Right ventricle myocardium inferior (tissue), 1 donor: ENCODE results near the gene PTPRN2. TPM values are rescaled to one million over a fixed set of nuclear protein-coding genes. Genes with fewer than 3 reads are reported as not detected.
"Not testable (repeated sequence)": the region's sequence is repeated elsewhere in the genome, so short reads cannot be mapped to it uniquely, and the experiment has no call there.

Experiments used
- ATAC-seq: fragments of 200-7000 bp; cut with Tn5 transposase; one replicate; pipeline ENCODE4 v1.9.1; 2020; ENCODE audit warnings: mild to moderate bottlenecking, moderate library complexity
- DNase-seq: peaks from one replicate; pipeline ENCODE4 v3.0.0; 2021; ENCODE audit errors: missing footprints
- intact Hi-C: fragments of 100-400 bp; cut with DNase I; formaldehyde crosslinking; loops from one replicate; pipeline ENCODE4 v1.11.0; 2022
- total RNA-seq: library from RNA; stranded (reverse); fragmentation: NEBNext Ultra II Directional; extraction: Animal tissue kit (Norgen Biotek cat#: 25700); gene quantifications from one replicate; pipeline ENCODE4 v1.2.1, GENCODE V29; 2021
- donor health status: DM: no; HTN: yes; CAD: no; lungs with severe emphysema.

The PTPRN2 gene
- total RNA-seq, 1 donor from 2014 or later = 1.6 TPM

- DNase-seq (peak; percentile 45), ATAC-seq (no peak)
- intact Hi-C loops = no loop called here
Observed at GRCh38 chr7:158279539-158280447, 307.8 kb downstream of the PTPRN2 start.

GRCh38 chr7:158278745-158279320 is 308.8 kb downstream of the PTPRN2 start:
- intact Hi-C loops = no loop called here
- ATAC-seq (no peak), DNase-seq (peak; percentile 22)

- DNase-seq (peak; percentile 53), ATAC-seq (no peak)
- intact Hi-C loops = no loop called here
Observed at GRCh38 chr7:158277219-158278141, 310.1 kb downstream of the PTPRN2 start.

- ATAC-seq = no peak
- intact Hi-C loops = no loop called here
Observed at GRCh38 chr7:158276414-158277218, 311.0 kb downstream of the PTPRN2 start.

GRCh38 chr7:158275711-158276413 is 311.8 kb downstream of the PTPRN2 start:
- intact Hi-C loops = no loop called here
- peak; percentile 57 for DNase-seq
- ATAC-seq = no peak

More at GRCh38 chr7:158276414-158277218, 311.0 kb downstream of the PTPRN2 start:
- peak; percentile 61 for DNase-seq

GRCh38 chr7:158274996-158275395 is 312.6 kb downstream of the PTPRN2 start:
- ATAC-seq = no peak
- intact Hi-C loops = no loop called here
- no peak for DNase-seq

- no peak for ATAC-seq
- intact Hi-C loops = no loop called here
- peak; percentile 49 for DNase-seq
Observed at GRCh38 chr7:158274404-158274811, 313.2 kb downstream of the PTPRN2 start.

GRCh38 chr7:158273756-158274342 is 313.8 kb downstream of the PTPRN2 start:
- DNase-seq = peak; percentile 59
- intact Hi-C loops, ATAC-seq: not testable (repeated sequence)

GRCh38 chr7:158273138-158273651 is 314.4 kb downstream of the PTPRN2 start:
- ATAC-seq = no peak
- intact Hi-C loops = no loop called here
- peak; percentile 37 for DNase-seq

GRCh38 chr7:158272509-158273137 is 315.0 kb downstream of the PTPRN2 start:
- intact Hi-C loops = no loop called here
- ATAC-seq (no peak), DNase-seq (peak; percentile 30)

GRCh38 chr7:158272091-158272490 is 315.5 kb downstream of the PTPRN2 start:
- peak; percentile 17 for DNase-seq
- intact Hi-C loops = no loop called here
- ATAC-seq = no peak

GRCh38 chr7:158271646-158272045 is 316.0 kb downstream of the PTPRN2 start:
- intact Hi-C loops = no loop called here
- DNase-seq (peak; percentile 4), ATAC-seq (no peak)

GRCh38 chr7:158270856-158271413 is 316.7 kb downstream of the PTPRN2 start:
- intact Hi-C loops = no loop called here
- no peak for ATAC-seq
- DNase-seq = no peak

- DNase-seq (no peak), ATAC-seq (no peak)
- intact Hi-C loops = no loop called here
Observed at GRCh38 chr7:158270106-158270775, 317.4 kb downstream of the PTPRN2 start.

- intact Hi-C loops = no loop called here
- no peak for ATAC-seq
- no peak for DNase-seq
Observed at GRCh38 chr7:158268816-158269535, 318.6 kb downstream of the PTPRN2 start.
